Stomach (tissue), 9 donors: Measurements from ENCODE around the gene PNMA8B. TPM values are rescaled to one million over a fixed set of nuclear protein-coding genes. Genes with fewer than 3 reads are reported as not detected.
A peak's percentile ranks its signal among the peaks of the same experiment; 100 is the strongest.

Experiments
- DNase-seq, 2 donors: peaks; one replicate each; pipeline versions ENCODE4 v3.0.0 to v3.0.0-alpha.2; 2013 to 2019
- H3K27ac ChIP-seq, 5 donors: fragments of 200-600 bp in 4 of 5; sonication (generic) in 4 of 5; one replicate each; pipeline ENCODE4 v1.5.1; 2013 to 2019; ENCODE audit warnings: mild to moderate bottlenecking in 1 of 5, moderate library complexity in 1 of 5
- H3K27me3 ChIP-seq, 3 donors: fragments of 200-600 bp; sonication (generic); one replicate each; pipeline ENCODE4 v1.5.1; 2017 to 2019; ENCODE audit warnings: mixed run types in 1 of 3
- H3K36me3 ChIP-seq, 4 donors: fragments of 200-600 bp; sonication (generic); 1 replicate in 3 of 4; 2 replicates in 1 of 4; pipeline ENCODE4 v1.5.1; 2016 to 2019
- H3K4me1 ChIP-seq, 4 donors: fragments of 200-600 bp; sonication (generic); one replicate each; pipeline ENCODE4 v1.5.1; 2016 to 2019
- H3K4me3 ChIP-seq, 4 donors: fragments of 200-600 bp; sonication (generic) in 3 of 4; one replicate each; pipeline ENCODE4 v1.5.1; 2016 to 2019; ENCODE audit warnings: mild to moderate bottlenecking in 1 of 4
- H3K9me3 ChIP-seq, 4 donors: fragments of 200-600 bp; sonication (generic); one replicate each; pipeline ENCODE4 v1.5.1; 2016 to 2019
- CTCF ChIP-seq, 7 experiments: fragments of 450-650 bp in 4 of 7; fragments of 200-600 bp in 3 of 7; sonication (generic) in 3 of 7; IDR thresholded peaks; one replicate each; pipeline ENCODE4 v1.5.1; 2016 to 2019; ENCODE audit warnings: antibody characterized with exemption in 7 of 7, control low read depth in 2 of 7, mild to moderate bottlenecking in 1 of 7
- EP300 ChIP-seq: sonication (generic); formaldehyde crosslinking; IDR thresholded peaks from one replicate; pipeline ENCODE4 v1.6.1; 2017; ENCODE audit warnings: antibody characterized with exemption
- POLR2AphosphoS5 ChIP-seq, 3 donors: sonication (generic); formaldehyde crosslinking; IDR thresholded peaks; one replicate each; pipeline ENCODE4 v1.6.1; 2016; ENCODE audit warnings: antibody characterized with exemption in 3 of 3
- WGBS, 5 donors: extraction: QIAGEN DNeasy Blood & Tissue Kit in 3 of 5; methylation state at CpG; one replicate each; pipeline versions ENCODE4 v1.1.5 to v1.1.7; 2013 to 2018; 5-methylcytosine and 5-hydroxymethylcytosine counted together
- intact Hi-C: fragments of 100-400 bp; cut with DNase I; formaldehyde crosslinking; loops from one replicate; pipeline ENCODE4 v1.15.1; 2023; ENCODE audit warnings: low total_unique reads
- polyA plus RNA-seq, 3 donors: library from polyadenylated mRNA; stranded (reverse); fragments of 200-250 nt; gene quantifications; one replicate each; pipeline ENCODE4 v1.2.3, GENCODE V29; 2013
- total RNA-seq, 5 donors: library from RNA; depleted of rRNA; stranded (reverse); fragments of >200 nt; gene quantifications; one replicate each; pipeline versions ENCODE4 v1.1.0 to v1.2.3, GENCODE V29; 2014 to 2016
- donor health status: healthy with polysubstance abuse.
- donor health status: Bipolar disorder and iron deficiency.
- donor health status: healthy.

Gene PNMA8B
- total and polyA plus RNA-seq, 8 donors: under 0.01 to 4.1 (median 0.76) TPM; not detected in 1

DNA sequence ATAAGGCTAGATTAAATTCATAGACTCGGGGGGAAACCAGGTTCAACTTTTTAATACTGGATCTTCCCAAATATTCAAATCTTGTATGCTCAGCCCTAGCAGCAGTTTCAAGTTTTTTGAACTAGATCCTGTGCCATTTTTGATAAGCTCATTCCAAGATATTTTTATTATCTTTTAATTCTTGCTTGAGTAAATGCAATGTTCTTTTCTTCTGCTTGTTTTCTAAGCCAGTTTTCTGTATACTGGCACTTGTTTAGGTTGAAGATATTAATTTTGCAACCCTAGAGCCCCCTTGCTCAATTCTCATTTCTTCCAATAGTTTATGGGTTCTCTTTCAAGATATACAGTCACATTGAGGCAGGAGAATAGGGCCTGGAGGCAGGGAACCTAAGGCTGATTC is 53.8 kb downstream of the PNMA8B start:
- H3K4me3 ChIP-seq: no peak overlapping the region
- no peaks in the 10 kb centered on the region for H3K36me3 ChIP-seq
- no peak overlapping the region for H3K27ac ChIP-seq
- H3K4me1 ChIP-seq: peaks cover 7 to 22% (median 16%) of the 10 kb centered on the region in 4 donors
- H3K9me3 ChIP-seq: no peaks in the 10 kb centered on the region
- 11 to 53% (median 42%) methylated on average over 1 of the region's 1 CpG for WGBS, 5 donors
- no peaks in the 10 kb centered on the region for H3K27me3 ChIP-seq
- TF ChIP-seq POLR2AphosphoS5 (IDR thresholded peaks at IDR 0.05): no peak
- no peak for TF ChIP-seq CTCF (IDR thresholded peaks at IDR 0.05)
- TF ChIP-seq EP300: no peak
- DNase-seq: peak in 1 of 2 donors; percentile 35
- intact Hi-C loops: no loop called here

Other genes starting within 250 kb of the PNMA8B start
- gene HIF3A, start 198.8 kb downstream of the PNMA8B start, total RNA-seq: 100 to 1,000 TPM in 4 of 5 donors, 10 to 100 TPM in 1; 83.2 to 235 (median 144) TPM
- 10 to 100 TPM; 17.6 to 22.0 (median 20.5) TPM for gene HIF3A, start 198.8 kb downstream of the PNMA8B start, polyA plus RNA-seq
- gene PPP5C, start 148.8 kb downstream of the PNMA8B start, total RNA-seq: 100 to 1,000 TPM in 1 of 5 donors, 10 to 100 TPM in 4; 54.5 to 124 (median 82.0) TPM
- gene PPP5C, start 148.8 kb downstream of the PNMA8B start, polyA plus RNA-seq: 10 to 100 TPM; 29.6 to 39.3 (median 35.4) TPM
- gene CCDC8, start 82.3 kb downstream of the PNMA8B start, total RNA-seq: 10 to 100 TPM in 1 of 5 donors, under 1 TPM in 2, not detected in 2; 0.29 to 22.9 (median 0.89) TPM
- 1 to 10 TPM; 1.4 to 4.4 (median 3.8) TPM for gene CCDC8, start 82.3 kb downstream of the PNMA8B start, polyA plus RNA-seq
- gene PNMA8C, start 66.9 kb downstream of the PNMA8B start, total RNA-seq: under 1 TPM in 1 of 5 donors, not detected in 4; 0.18 TPM
- gene PNMA8C, start 66.9 kb downstream of the PNMA8B start, polyA plus RNA-seq: under 1 TPM in 1 of 3 donors, not detected in 2; 0.05 TPM
- gene PNMA8A, start 24.3 kb downstream of the PNMA8B start, total RNA-seq: 1 to 10 TPM in 2 of 5 donors, under 1 TPM in 1, not detected in 2; 0.43 to 4.8 (median 3.1) TPM
- 1 to 10 TPM; 1.1 to 1.5 (median 1.3) TPM for gene PNMA8A, start 24.3 kb downstream of the PNMA8B start, polyA plus RNA-seq
- 100 to 1,000 TPM in 4 of 5 donors, 10 to 100 TPM in 1; 94.7 to 147 (median 106) TPM for gene CALM3, start 105.5 kb upstream of the PNMA8B start, total RNA-seq
- gene CALM3, start 105.5 kb upstream of the PNMA8B start, polyA plus RNA-seq: 100 to 1,000 TPM in 2 of 3 donors, 10 to 100 TPM in 1; 84.2 to 203 (median 174) TPM
- gene PTGIR, start 129.2 kb upstream of the PNMA8B start, total RNA-seq: 1 to 10 TPM in 3 of 5 donors, not detected in 2; 1.8 to 6.7 (median 5.8) TPM
- 1 to 10 TPM; 1.6 to 1.7 (median 1.6) TPM for gene PTGIR, start 129.2 kb upstream of the PNMA8B start, polyA plus RNA-seq
- gene GNG8, start 140.3 kb upstream of the PNMA8B start, total RNA-seq: not detected
- not detected for gene GNG8, start 140.3 kb upstream of the PNMA8B start, polyA plus RNA-seq
- gene DACT3, start 165.3 kb upstream of the PNMA8B start, total RNA-seq: 10 to 100 TPM in 4 of 5 donors, 1 to 10 TPM in 1; 9.7 to 29.9 (median 11.1) TPM
- 10 to 100 TPM in 1 of 3 donors, 1 to 10 TPM in 2; 6.1 to 10.5 (median 6.4) TPM for gene DACT3, start 165.3 kb upstream of the PNMA8B start, polyA plus RNA-seq
- gene PRKD2, start 221.2 kb upstream of the PNMA8B start, total RNA-seq: 10 to 100 TPM in 4 of 5 donors, 1 to 10 TPM in 1; 7.0 to 40.8 (median 18.5) TPM
- gene PRKD2, start 221.2 kb upstream of the PNMA8B start, polyA plus RNA-seq: 10 to 100 TPM; 26.5 to 50.6 (median 39.7) TPM